Mesothelial cell of epicardium (in vitro differentiated cells): ENCODE results near the gene RNU5D-1. TPM values are rescaled to one million over a fixed set of nuclear protein-coding genes. Genes with fewer than 3 reads are reported as not detected.

ENCODE experiments used
- DNase-seq, 2 experiments: peaks; one replicate each; pipeline ENCODE4 v3.0.0; 2021; ENCODE audit warnings: low spot score in 2 of 2; ENCODE audit not compliant: unreplicated experiment in 2 of 2
- H3K27ac Mint-ChIP-seq: 2 replicates; pipeline ENCODE4 v1.8.0; 2021; ENCODE audit warnings: mixed read lengths
- H3K27me3 Mint-ChIP-seq: 2 replicates; pipeline ENCODE4 v1.8.0; 2021; ENCODE audit warnings: low read depth, mixed read lengths
- H3K36me3 Mint-ChIP-seq: 2 replicates; pipeline ENCODE4 v1.8.0; 2021; ENCODE audit warnings: mixed read lengths
- H3K4me1 Mint-ChIP-seq: 2 replicates; pipeline ENCODE4 v1.8.0; 2021; ENCODE audit warnings: mixed read lengths
- H3K4me3 Mint-ChIP-seq: 2 replicates; pipeline ENCODE4 v1.8.0; 2021; ENCODE audit warnings: mild to moderate bottlenecking, moderate library complexity, mixed read lengths
- H3K9me3 Mint-ChIP-seq: 2 replicates; pipeline ENCODE4 v1.8.0; 2021; ENCODE audit warnings: mixed read lengths
- CTCF ChIP-seq: fragments of 200-600 bp; sonication (generic); IDR thresholded peaks from one replicate; pipeline ENCODE4 v1.5.0; 2021; ENCODE audit warnings: antibody characterized with exemption; ENCODE audit not compliant: unreplicated experiment
- total RNA-seq: library from RNA; stranded (reverse); gene quantifications from 3 replicates; pipeline ENCODE4 v1.2.1, GENCODE V29; 2021

RNU5D-1 gene
- total RNA-seq, 1 donor from 2014 or later = not detected

GRCh38 chr1:44688760-44689446, 42.1 kb downstream of the RNU5D-1 start:
- H3K4me1 Mint-ChIP-seq = peaks cover 7% of the 10 kb centered on the region
- no peak overlapping the region for H3K4me3 Mint-ChIP-seq
- H3K27me3 Mint-ChIP-seq = no peaks in the 10 kb centered on the region
- H3K27ac Mint-ChIP-seq = no peak overlapping the region
- H3K9me3 Mint-ChIP-seq = no peaks in the 10 kb centered on the region
- DNase-seq = no peak
- TF ChIP-seq CTCF = no peak
- H3K36me3 Mint-ChIP-seq = peaks cover 7% of the 10 kb centered on the region

- DNase-seq = no peak
- no peaks in the 10 kb centered on the region for H3K9me3 Mint-ChIP-seq
- no peak for TF ChIP-seq CTCF
- H3K36me3 Mint-ChIP-seq = peaks cover 11% of the 10 kb centered on the region
- no peak overlapping the region for H3K4me3 Mint-ChIP-seq
- H3K27ac Mint-ChIP-seq = no peak overlapping the region
- no peaks in the 10 kb centered on the region for H3K27me3 Mint-ChIP-seq
- H3K4me1 Mint-ChIP-seq = peaks cover 9% of the 10 kb centered on the region
These were observed 45.1 kb downstream of the RNU5D-1 start for GRCh38 chr1:44685881-44686280.

GRCh38 chr1:44685218-44685617, 45.8 kb downstream of the RNU5D-1 start:
- Mint-ChIP-seq H3K9me3 (no peaks in the 10 kb centered on the region), H3K4me1 (peaks cover 9% of the 10 kb centered on the region), H3K4me3 (no peak overlapping the region), H3K27ac (no peak overlapping the region), H3K36me3 (peaks cover 15% of the 10 kb centered on the region), H3K27me3 (no peaks in the 10 kb centered on the region)
- TF ChIP-seq CTCF = no peak
- DNase-seq = no peak

- Mint-ChIP-seq H3K27me3 (no peaks in the 10 kb centered on the region), H3K4me1 (peaks cover 9% of the 10 kb centered on the region), H3K36me3 (peaks cover 20% of the 10 kb centered on the region), H3K27ac (no peak overlapping the region), H3K9me3 (no peaks in the 10 kb centered on the region), H3K4me3 (no peak overlapping the region)
- DNase-seq = no peak
- TF ChIP-seq CTCF = no peak
These were observed 46.4 kb downstream of the RNU5D-1 start for GRCh38 chr1:44684525-44684924.

DNA sequence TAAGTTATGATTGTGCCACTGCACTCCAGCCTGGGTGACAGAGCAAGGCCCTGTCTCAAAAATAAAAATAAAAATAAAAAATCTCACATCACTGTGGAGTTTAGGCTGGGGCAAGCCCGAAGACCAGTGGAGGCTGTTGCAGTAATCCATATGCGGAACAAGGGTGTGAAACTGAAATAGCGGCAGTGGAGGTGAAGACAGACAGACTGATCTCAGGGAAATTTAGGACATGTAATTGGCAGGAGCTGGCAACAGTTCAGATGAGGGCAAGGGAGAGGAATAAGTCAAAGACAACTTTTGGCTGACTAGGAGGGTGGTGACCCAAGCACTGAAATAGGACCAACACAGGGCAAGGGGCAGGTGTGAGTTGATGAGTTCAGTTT, 48.1 kb downstream of the RNU5D-1 start:
- TF ChIP-seq CTCF = no peak
- Mint-ChIP-seq H3K4me3 (no peak overlapping the region), H3K27ac (no peak overlapping the region), H3K9me3 (no peaks in the 10 kb centered on the region), H3K36me3 (peaks cover 21% of the 10 kb centered on the region), H3K27me3 (no peaks in the 10 kb centered on the region), H3K4me1 (peaks cover 2% of the 10 kb centered on the region)
- no peak for DNase-seq
